HG02852 (cell line): ENCODE measurements around the gene CHML.

ENCODE experiments used
- ATAC-seq: cut with Tn5 transposase; IDR thresholded peaks from one replicate; pipeline ENCODE4 v1.9.1; 2021; ENCODE audit warnings: mild to moderate bottlenecking, moderate library complexity; ENCODE audit not compliant: unreplicated experiment

The CHML gene

DNA sequence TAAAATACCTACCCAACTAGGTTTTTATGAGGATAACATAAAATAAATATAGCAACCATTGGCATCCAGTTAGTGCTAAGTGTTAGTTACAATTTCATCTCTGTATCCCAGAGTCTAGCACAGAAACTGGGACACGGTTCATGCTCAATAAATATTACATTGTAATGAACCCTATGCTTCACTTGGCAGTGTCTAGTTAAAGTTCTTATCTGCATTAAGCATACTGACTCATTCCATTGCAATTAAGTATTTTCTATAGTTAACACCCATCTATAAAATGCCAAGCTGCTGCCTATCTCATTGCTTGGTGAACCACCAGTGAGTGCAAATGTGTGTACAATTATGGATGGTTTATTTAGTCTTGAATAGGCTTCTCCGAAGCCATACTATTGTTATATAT, 15.2 kb downstream of the CHML start:
- ATAC-seq: no peak

DNA sequence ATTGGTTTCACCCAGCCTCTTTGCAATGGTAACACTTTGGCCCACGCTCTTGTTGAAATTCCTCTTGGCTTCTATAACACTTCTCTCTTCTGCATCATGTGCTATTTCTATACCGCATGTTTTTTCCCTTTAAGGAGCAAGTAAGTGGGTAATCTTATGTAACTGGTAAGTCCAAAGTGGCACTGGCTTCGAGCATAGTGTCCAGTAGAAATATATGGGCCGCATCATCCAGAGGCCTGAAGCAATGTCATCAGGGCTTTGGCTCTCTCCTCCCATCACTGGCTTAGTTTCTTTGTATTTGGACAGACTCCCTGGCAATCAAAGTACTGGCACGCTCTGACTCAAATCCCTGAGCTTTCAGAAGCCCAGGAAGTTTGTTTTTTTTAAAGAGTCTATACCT, 17.5 kb downstream of the CHML start:
- ATAC-seq: no peak

DNA sequence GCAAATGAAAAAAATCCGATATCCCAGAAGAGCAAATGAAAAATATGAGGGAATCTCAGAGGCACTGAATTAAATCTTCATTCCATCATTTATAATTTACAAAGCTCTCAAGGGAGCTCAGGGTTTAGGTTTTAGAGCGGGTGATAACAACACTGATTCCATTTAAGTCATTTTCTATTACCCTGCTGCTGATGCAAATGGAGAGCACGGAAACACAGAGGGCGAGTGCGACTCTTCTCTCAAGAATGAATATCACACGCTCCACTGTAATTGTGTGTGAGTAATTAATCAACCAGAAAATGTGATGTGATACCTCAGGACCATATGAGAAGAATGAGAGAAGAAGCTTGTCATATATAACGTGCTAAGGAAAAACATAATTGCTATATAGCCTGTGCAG, 22.7 kb downstream of the CHML start:
- no peak for ATAC-seq

DNA sequence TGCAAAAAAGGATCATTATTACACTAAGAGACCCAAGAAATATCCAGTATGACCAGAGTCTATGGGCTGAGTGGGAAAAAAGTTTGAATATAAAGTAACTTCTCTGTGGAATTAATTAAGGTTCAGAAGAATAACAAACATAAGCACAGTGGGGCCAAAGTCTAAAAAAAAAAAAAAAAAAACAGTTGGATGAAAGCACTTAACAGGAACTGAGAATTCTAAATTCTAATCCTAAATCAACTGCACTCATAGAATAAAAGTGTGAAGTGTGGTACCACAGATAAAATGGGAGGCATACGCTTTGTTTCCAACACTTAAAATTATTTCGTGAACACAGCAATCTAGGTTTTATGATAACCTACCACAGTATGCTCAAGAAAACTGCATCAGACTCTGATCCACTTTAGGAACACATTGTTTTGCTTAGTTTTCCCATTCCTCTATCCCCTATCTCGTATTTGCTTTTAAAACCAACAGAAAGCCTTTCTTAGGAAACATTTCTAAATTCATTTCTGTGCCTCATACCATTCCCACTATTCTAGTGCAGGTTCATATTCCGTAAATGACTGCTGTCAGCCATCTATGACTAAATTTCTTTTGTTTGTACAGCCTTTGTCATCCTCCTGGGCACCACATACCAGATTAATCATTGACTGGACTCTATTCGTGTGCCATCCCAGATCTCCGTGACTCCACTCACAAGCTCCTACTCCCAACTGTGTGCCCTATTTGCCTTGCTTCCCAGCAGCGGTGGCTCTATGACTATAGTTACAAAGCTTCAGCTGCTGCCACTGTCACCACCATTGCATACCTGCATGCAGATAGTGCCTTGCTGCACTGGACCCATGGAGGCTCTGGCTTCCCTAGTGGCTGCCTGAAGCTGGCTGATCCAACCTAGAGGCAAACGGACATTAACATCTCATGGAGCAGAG, 24.9 kb downstream of the CHML start:
- no peak for ATAC-seq

DNA sequence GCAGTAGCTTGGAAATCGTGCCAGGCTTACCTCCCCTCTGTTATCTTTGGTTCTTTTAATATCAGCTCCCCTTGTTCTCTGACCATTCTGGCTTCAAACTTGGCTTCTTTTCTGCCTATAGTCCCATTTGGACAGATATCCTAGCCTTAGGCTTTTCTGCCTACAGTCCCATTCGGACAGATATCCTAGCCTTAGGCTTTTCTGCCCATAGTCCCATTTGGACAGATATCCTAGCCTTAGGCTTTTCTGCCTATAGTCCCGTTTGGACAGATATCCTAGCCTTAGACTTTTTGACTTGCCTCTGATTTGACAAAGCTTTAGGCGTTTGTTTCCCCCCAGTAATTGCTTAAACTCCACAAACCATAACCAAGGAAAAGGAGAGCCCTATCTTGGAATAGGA, 25.6 kb downstream of the CHML start:
- no peak for ATAC-seq

DNA sequence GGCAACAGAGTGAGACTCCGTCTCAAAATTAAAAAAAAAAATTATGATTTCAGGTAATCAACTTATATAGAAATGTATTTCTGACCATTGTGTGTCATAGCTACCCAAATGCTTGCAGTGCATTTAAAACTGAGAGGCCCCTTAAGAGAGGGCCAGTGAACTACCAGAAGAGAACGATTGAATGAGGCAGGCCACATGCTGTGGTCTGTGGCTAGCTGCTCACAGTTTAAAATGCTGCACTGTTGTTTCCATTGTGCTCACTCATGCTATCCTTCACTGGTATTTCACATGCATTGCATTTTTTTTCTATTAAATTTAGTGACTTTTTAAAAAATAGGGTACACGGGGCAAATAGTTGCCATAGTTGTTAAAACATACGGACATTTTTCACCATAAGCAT, 26.0 kb downstream of the CHML start:
- ATAC-seq: no peak

DNA sequence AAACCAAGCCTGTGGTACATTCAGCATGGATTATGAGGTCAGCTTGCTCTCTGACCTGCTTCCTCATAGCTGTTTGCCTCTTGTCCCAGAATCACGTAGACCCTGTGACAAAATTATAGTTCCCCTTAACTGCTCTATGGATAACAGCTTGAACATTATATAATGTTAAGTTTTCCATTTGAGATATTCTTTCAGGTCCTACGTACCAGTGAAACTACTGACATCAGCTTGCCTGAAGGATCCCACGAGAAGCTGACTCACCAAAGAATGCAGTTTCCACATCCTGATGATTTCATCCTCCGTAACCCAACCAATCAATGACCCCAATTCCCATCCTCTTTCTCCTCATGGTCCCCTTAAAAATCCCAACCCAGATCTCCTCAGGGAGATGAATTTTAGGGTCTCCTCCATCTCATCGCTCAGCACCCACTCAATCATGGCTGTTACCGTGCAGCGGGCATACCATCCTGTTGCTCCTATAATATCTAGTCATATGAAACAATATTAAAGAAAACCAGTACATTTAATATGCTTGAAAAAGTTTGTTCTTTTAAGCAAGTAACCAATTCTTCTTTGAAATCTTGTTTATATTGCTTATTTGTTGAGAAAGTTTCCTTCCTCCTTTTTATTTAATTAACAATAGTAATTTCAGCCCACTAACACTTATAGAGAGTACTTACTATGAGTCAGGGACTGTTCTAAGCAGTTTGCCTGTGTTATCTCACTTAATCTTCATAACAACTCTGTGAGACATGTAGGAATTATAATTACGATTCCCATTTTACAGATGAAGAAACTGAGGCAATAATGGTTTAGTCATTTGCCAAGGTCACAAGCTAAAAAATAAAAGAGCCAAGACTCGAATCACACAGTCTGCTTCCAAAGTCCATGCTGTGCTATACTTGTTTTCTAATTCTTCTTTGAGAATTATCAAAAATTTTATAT, 27.4 kb downstream of the CHML start:
- no peak for ATAC-seq

DNA sequence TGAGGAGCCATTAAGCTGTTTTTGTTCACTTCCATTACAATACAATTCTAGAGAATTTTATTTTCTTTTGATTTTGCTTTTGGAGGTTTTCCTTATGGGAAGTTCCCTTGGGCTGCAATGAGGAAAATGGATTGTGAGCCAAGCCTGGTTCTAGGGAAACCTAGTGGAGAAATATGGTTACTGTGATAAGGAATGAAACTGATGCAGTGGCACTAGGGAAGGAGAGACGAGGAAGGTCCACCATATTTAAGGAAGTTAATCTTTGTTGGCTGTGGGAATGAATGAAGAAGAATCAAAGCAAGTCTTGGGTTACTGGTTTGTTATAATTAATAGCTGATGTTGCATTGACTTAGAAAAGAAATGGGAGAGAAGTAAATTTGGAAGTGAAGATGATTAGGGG, 28.4 kb downstream of the CHML start:
- no peak for ATAC-seq

DNA sequence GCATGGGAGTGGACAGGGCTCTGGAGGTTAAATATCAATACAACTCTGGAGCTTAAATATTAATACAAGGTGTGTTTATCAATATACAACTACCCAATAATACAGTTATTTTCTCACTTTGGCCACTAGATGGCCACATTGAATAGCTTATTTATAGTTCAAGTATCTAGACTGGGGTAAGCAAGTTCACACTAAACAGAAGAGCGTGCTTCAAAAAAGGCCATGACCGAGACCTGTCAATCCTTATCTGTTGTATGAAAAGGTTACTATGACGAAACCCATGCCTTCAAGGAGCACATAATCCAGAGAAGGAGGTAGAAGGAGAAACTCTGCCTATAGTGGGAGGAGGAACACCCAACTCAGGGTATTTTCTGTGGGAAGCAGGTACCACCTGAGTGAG, 29.1 kb downstream of the CHML start:
- ATAC-seq: peak; percentile 83

DNA sequence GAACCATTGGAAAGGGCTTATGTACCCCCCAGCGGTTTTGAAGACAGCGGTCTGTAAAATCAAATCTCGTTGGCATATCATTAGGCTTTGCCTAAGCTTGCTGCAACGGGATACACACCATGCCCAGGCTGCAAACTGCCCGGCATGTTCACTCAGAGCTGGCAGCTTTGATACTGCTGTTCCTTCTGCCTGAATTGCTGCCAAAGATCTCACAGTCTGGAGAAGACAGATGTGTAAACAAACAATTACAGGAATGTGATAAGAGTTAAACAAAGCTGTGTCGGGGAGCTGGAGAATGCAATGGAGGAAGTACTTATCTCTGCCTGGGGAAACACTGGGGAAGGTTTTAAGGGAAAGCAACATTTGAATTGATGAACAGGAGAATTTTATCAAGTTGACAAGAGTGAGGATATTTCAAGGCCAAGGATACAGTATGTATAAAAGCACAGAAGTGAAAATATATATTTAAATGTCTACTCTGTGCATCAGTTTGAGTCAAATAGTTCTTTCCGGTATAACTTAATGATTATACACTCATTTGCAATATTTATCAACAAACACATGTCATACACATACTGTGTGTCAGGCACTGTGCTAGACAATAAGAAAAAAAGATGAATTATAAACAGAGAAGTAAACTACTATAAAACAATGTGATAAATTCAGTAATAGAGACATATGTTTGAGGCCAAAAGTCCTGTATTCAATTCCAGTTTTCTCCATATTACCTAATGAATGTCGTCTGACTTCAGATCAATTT, 29.9 kb downstream of the CHML start:
- ATAC-seq: no peak

DNA sequence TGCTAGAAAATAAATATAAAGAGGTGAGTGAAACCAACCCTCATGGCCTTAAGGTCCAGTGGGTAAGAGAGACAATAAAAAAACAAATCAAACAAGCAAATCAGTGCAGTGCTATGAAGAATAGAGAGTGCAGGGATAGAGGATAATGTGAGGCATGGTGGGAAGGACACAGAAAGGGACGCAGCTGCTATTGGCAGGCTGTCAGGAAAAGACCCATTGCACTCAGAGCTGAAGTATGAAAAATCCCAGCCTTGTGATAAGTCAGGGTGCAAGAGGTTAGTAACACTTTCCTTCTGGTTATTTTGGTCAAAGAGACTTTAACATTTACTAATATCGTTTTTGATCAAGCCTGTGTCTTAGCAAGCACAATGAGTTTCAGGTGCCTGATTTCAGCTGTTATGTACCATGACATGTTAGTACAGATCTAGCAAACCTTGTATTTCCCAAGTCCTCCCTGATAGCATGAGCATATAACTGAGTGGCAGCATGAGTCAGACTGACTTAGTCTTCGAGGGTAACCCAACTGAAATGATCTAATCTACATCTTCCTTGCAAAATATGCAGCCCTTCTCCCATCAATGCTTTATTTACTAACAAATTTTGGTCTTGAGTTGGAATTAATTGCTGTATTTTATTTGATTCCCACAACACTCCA, 31.7 kb downstream of the CHML start:
- ATAC-seq: peak; percentile 38

DNA sequence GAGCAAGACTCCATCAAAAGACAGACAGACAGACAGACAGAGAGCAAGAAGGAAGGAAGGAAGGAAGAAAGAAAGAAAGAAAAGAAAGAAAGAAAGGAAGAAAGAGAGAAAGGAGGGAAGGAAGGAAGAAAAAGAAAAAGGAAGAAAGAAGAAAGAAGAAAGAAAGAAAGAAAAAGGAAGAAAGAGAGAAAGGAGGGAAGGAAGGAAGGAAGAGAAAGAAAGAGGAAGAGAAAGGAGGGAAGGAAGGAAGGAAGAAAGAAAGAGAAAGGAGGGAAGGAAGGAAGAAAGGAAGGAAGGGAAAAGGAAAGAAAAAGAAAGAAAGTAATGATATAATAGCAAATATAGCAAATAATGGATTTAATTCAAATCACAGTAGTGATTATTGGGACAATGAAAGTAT, 32.7 kb downstream of the CHML start:
- ATAC-seq: no peak

DNA sequence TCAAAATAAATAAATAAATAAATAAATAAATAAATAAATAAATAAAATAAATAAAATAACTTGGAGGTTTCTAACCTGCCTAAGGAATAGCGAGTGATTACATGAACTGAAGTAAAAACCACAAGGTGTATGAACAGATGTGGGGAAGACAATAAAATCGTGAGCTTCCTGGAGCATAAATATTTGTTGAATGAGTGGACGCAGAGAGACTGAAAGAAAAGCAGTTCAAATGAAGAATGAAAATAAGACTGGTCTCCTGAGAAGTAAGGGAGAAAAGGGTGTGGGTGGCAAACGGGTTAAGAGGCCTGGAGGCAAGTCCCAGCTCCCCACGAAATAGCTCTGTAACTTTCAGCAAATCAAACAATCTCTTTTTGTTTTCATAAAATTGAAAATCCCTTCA, 33.6 kb downstream of the CHML start:
- ATAC-seq: no peak

DNA sequence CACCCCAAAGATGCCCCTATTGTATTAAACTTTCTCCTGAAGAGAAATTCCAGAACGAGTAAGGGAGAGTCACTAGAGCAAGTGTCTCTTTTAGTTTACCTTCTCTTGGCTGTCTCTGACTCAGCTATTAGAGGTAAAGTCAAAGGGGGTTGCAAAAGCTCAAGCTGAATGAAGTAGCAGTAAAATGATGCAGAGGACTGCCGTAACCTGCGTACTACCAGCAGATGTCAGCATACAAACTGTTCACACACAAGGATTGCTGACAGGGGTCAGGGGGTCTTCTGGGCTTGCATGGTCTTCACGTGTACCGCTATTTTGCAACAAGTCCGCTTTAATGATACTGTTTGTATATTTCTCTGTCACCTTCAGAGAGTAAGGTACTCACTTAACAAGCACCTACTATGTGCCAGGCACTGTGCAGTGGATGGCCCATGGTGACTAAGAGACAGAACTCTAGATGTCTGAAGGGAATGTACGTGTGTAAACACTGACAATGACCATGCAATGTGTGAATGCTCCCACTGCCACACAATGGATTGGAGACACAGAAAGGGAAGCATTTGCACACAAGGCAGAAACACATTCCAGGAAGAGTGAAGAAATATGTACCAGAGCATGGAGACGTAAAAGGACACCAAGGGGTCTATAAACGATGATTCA, 34.9 kb downstream of the CHML start:
- no peak for ATAC-seq

DNA sequence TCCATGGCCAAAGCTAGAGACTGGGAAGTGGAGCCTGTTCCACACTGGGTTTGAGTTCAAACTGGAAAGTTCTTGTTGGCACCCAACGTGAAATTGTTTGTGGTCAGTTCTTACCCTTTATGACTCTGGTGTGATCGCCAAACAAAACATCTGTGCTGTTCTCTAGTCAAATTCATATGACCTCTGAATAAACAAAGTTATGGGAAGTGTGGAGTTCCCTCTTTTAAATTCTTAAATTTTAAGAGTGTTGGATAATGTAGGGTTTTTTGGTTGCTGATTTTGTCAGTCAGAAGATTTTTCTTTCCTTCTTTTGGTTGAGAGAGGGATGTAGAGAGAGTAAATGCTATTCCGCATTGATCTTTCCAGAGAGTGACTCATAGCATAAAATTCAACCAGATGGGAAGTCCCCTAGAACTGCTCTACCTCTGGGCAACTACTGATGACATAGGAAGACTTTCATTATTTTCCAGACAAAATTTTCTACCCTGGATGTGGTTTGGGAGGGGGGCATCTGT, 36.4 kb downstream of the CHML start:
- ATAC-seq: no peak

DNA sequence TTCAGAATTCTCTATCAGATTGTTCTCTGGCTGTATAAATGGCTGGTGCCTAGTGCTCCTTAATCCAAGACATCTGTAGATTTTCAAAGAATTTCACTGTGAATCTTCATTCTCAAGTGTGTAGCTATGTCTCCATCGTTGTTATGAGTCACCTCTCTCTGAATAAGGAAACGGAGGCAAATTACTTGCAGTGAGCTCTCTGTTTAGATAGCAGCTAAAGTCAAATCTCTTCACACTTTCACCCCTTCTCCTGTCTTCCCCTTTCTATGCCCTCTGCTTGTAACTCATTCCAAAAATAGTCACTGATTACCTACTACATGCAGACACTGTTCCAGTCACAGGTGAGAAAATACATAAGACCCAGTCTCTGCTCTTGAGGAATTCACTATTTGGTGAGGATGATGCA, 39.7 kb downstream of the CHML start:
- peak; percentile 83 for ATAC-seq

DNA sequence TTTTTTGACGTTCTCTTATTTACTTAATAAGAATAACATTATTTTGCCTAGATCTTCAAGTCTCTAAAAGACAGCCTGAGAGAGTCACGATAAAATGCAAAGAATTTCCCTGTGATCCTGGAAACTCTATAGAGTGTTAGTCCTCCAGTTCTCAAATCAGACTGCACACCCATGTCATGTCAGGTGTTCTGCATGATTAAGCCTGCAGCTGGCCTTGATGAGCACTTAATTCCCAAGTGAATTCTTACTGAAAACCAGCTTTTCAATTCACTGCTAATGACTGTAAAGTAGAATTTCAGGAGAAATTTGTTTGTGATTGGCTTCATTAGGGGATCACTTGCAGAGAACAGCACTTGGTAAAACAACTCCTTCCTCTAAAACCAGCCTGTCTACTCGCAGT, 41.9 kb downstream of the CHML start:
- ATAC-seq: no peak

DNA sequence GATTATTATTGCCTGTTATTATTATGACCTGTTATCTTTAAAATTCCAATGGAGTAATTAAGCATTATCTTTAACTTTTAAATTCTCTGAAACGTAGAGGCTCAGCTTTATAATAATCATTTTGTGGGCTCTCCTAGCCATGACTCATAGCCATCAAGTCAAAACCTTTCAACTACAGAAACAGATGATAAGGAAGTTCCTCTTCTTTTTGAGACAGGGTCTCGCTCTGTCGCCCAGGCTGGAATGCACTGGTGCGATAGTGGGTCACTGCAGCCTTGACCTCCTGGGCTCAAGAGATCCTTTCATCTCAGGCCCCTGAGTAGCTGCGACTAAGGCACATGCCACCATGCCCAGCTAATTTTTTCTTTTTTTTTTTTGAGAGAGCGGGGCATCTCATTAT, 43.5 kb downstream of the CHML start:
- ATAC-seq: peak; percentile 31

DNA sequence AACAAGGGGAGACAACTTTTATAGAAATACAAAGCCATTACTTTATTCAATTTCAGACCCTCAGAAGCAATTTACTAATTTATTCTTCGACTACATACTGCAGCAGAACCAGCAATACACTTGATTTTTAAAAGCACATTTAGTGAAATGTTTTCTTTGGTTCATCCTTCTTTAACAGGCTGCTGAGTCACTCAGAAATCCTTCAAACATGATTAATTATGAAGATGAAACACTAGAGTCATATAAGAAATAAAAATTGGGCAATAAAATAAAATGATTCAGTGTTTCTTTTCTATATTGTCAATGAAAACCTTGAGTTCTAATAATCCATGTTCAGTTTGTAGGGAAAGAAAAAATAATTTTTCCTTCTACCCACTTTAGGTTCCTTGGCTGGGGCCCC, 47.0 kb downstream of the CHML start:
- no peak for ATAC-seq
